HepG2 (cell line): ENCODE measurements around the gene ESAM. TPM values are rescaled to one million over a fixed set of nuclear protein-coding genes. Genes with fewer than 3 reads are reported as not detected.

Experiments
- ATAC-seq: fragments of 200-7000 bp; cut with Tn5 transposase; 3 replicates; pipeline ENCODE4 v1.9.1; 2020; ENCODE audit warnings: mild to moderate bottlenecking, moderate library complexity
- BruUV-seq: library from RNA; stranded (reverse); fragments of 400-500 nt; replicated peaks from 2 replicates; lab custom pipeline; 2021; lab: Mats Ljungman, UMichigan
- CTCF ChIA-PET: fragments of 300-600 bp; formaldehyde crosslinking; extraction: SDS; loops from one replicate; lab custom pipeline; 2021; ENCODE audit warnings: low total read pairs, inconsistent platforms, low intra/inter-chr PET ratio; lab: Yijun Ruan, JAX
- POLR2A ChIA-PET: fragments of 350-600 bp; sonication (Branson Sonifier 250); formaldehyde crosslinking; loops from one replicate; lab custom pipeline; 2020; ENCODE audit warnings: antibody characterized with exemption, inconsistent platforms; lab: Yijun Ruan, JAX
- DNase-seq: peaks from one replicate; pipeline ENCODE4 v3.0.0-alpha.2; 2015; ENCODE audit warnings: low spot score
- FAIRE-seq: peaks from 3 replicates; lab custom pipeline; 2011; peaks lifted over from hg19 to GRCh38; lab: Jason Lieb, UNC
- H2AFZ ChIP-seq: one replicate; pipeline ENCODE4 v1.6.1; 2011; ENCODE audit warnings: low read length, inconsistent platforms
- H3K27ac ChIP-seq: fragments of 300-600 bp; 3 replicates; pipeline ENCODE4 v1.8.0; 2011; ENCODE audit warnings: mixed run types, mild to moderate bottlenecking, mixed read lengths, low read length, inconsistent platforms; ENCODE audit not compliant: insufficient read depth; ENCODE audit errors: extremely low read length
- H3K27me3 ChIP-seq, 2 experiments: fragments of 200-600 bp in 1 of 2; 2 replicates in 1 of 2; 3 replicates in 1 of 2; pipeline versions ENCODE4 v1.6.0 to v1.8.0; 2011; ENCODE audit warnings: low read length in 2 of 2, mild to moderate bottlenecking in 2 of 2, moderate library complexity in 2 of 2, inconsistent platforms in 1 of 2; ENCODE audit not compliant: insufficient read depth in 2 of 2, control insufficient read depth in 1 of 2
- H3K36me3 ChIP-seq, 2 experiments: fragments of 200-600 bp in 1 of 2; replicated peaks in 1 of 2; 2 replicates in 1 of 2; 3 replicates in 1 of 2; pipeline versions ENCODE4 v1.5.1 to v1.8.0; 2011; ENCODE audit warnings: low read length in 2 of 2, inconsistent platforms in 1 of 2; ENCODE audit not compliant: insufficient read depth in 2 of 2, control insufficient read depth in 1 of 2
- H3K4me1 ChIP-seq: 2 replicates; pipeline ENCODE4 v1.5.1; 2012; ENCODE audit warnings: low read length, inconsistent platforms; ENCODE audit not compliant: insufficient read depth
- H3K4me2 ChIP-seq: 2 replicates; pipeline ENCODE4 v1.6.0; 2011; ENCODE audit warnings: low read depth, low read length, inconsistent platforms
- H3K4me3 ChIP-seq, 3 experiments: fragments of 200-600 bp in 1 of 3; sonication (generic), shearing (Covaris generic) in 1 of 3; replicated peaks in 1 of 3; 2 replicates each; pipeline ENCODE4 v1.5.1; 2011 to 2016; ENCODE audit warnings: low read length in 3 of 3, inconsistent platforms in 2 of 3, low read depth in 2 of 3, mild to moderate bottlenecking in 2 of 3, control low read depth in 1 of 3, mixed read lengths in 1 of 3; ENCODE audit not compliant: insufficient read depth in 1 of 3
- H3K79me2 ChIP-seq: one replicate; pipeline ENCODE4 v1.6.1; 2011; ENCODE audit warnings: low read length, inconsistent platforms; ENCODE audit not compliant: insufficient read depth
- H3K9ac ChIP-seq: 2 replicates; pipeline ENCODE4 v1.6.0; 2011; ENCODE audit warnings: mild to moderate bottlenecking, low read depth, low read length, inconsistent platforms; ENCODE audit not compliant: insufficient read depth
- H3K9me3 ChIP-seq: 2 replicates; pipeline ENCODE4 v1.5.1; 2012; ENCODE audit warnings: mild to moderate bottlenecking, low read length
- H4K20me1 ChIP-seq: 2 replicates; pipeline ENCODE4 v1.6.0; 2011; ENCODE audit warnings: inconsistent platforms, mild to moderate bottlenecking, low read length, moderate library complexity; ENCODE audit not compliant: insufficient read depth
- CBX2 ChIP-seq, 2 experiments: fragments of 200-600 bp in 1 of 2; sonication (generic); formaldehyde crosslinking in 1 of 2; IDR thresholded peaks; 2 replicates each; pipeline versions ENCODE4 v1.7.0 to v1.8.1; 2018 to 2022; ENCODE audit warnings: low read depth in 2 of 2, low read length in 1 of 2, mild to moderate bottlenecking in 1 of 2, missing genetic modification reagents in 1 of 2
- CBX5 ChIP-seq: sonication (generic); formaldehyde crosslinking; IDR thresholded peaks from 2 replicates; pipeline ENCODE4 v1.4.0; 2020; ENCODE audit warnings: missing genetic modification reagents, borderline replicate concordance
- DR1 ChIP-seq: sonication (generic); formaldehyde crosslinking; IDR thresholded peaks from 2 replicates; pipeline ENCODE4 v1.8.0; 2021; ENCODE audit warnings: mild to moderate bottlenecking, missing genetic modification reagents, inconsistent platforms
- HMGA1 ChIP-seq: sonication (generic); formaldehyde crosslinking; conservative IDR thresholded peaks from 2 replicates; pipeline ENCODE4 v1.4.0; 2020; ENCODE audit warnings: missing genetic modification reagents
- NFE2 ChIP-seq: sonication (generic); formaldehyde crosslinking; IDR thresholded peaks from 2 replicates; pipeline ENCODE4 v1.4.0; 2020; ENCODE audit warnings: missing genetic modification reagents
- RAD51 ChIP-seq: fragments of 450-650 bp; IDR thresholded peaks from 2 replicates; pipeline ENCODE4 v1.6.1; 2016; ENCODE audit warnings: borderline replicate concordance
- SRSF1 ChIP-seq: fragments of 200-400 bp; formaldehyde crosslinking; optimal IDR thresholded peaks from 2 replicates; pipeline ENCODE3; 2017; ENCODE audit warnings: mild to moderate bottlenecking, low read depth, low read length, moderate library complexity
- TBX2 ChIP-seq: sonication (generic); formaldehyde crosslinking; IDR thresholded peaks from 2 replicates; pipeline ENCODE4 v1.5.0; 2020; ENCODE audit warnings: missing genetic modification reagents, mild to moderate bottlenecking, borderline replicate concordance
- XRCC5 ChIP-seq: fragments of 200-400 bp; formaldehyde crosslinking; optimal IDR thresholded peaks from 2 replicates; pipeline ENCODE3; 2017; ENCODE audit warnings: mild to moderate bottlenecking, low read length
- ZKSCAN8 ChIP-seq: IDR thresholded peaks from 2 replicates; pipeline ENCODE4 v1.6.1; 2016; ENCODE audit warnings: borderline replicate concordance, missing genetic modification reagents, missing compliant biosample characterization
- ZNF335 ChIP-seq: sonication (generic); formaldehyde crosslinking; IDR thresholded peaks from 2 replicates; pipeline ENCODE4 v1.4.0; 2020; ENCODE audit warnings: missing genetic modification reagents
- ZNF33B ChIP-seq: sonication (generic); formaldehyde crosslinking; IDR thresholded peaks from 2 replicates; pipeline ENCODE4 v1.5.1; 2020; ENCODE audit warnings: mild to moderate bottlenecking, missing genetic modification reagents
- ZNF737 ChIP-seq: sonication (generic); formaldehyde crosslinking; IDR thresholded peaks from 2 replicates; pipeline ENCODE4 v1.5.0; 2020; ENCODE audit warnings: missing genetic modification reagents, mild to moderate bottlenecking, borderline replicate concordance
- ZNF883 ChIP-seq: sonication (generic); formaldehyde crosslinking; IDR thresholded peaks from 2 replicates; pipeline ENCODE4 v1.5.1; 2020; ENCODE audit warnings: mild to moderate bottlenecking, missing genetic modification reagents; ENCODE audit errors: not compliant biosample characterization
- WGBS: methylation state at CpG from one replicate; pipeline ENCODE4 v1.1.6; 2017; ENCODE audit warnings: low lambda C conversion rate; 5-methylcytosine and 5-hydroxymethylcytosine counted together
- in situ Hi-C: cut with HindIII; loops from 2 replicates; pipeline ENCODE4 v1.10.0; 2017; ENCODE audit warnings: low pct_unique_long_range_greater_than_20kb; ENCODE audit not compliant: extremely low pct_ligation_motif_present
- intact Hi-C: fragments of 100-400 bp; cut with micrococcal nuclease; formaldehyde crosslinking; loops from one replicate; pipeline ENCODE4 v1.10.0; 2022; ENCODE audit not compliant: unreplicated experiment
- polyA plus RNA-seq, 8 experiments: library from polyadenylated mRNA; depleted of rRNA in 3 of 8; stranded (reverse) in 7 of 8; unstranded in 1 of 8; fragments of >200 nt; fragmentation: Illumina TruSeq in 4 of 8; extraction: Trizol in 4 of 8; gene quantifications; 2 replicates each; pipeline versions ENCODE4 v1.2.1 to v1.2.3, GENCODE V29; 2011 to 2016; ENCODE audit warnings: low read depth in 4 of 8, missing spikeins in 1 of 8, mixed read lengths in 1 of 8; ENCODE audit not compliant: insufficient read depth in 1 of 8
- total RNA-seq, 5 experiments: library from RNA; depleted of rRNA; stranded (reverse); fragments of >200 nt; fragmentation: Illumina TruSeq; extraction: Trizol; gene quantifications; 2 replicates each; pipeline ENCODE4 v1.2.3, GENCODE V29; 2016; ENCODE audit warnings: low read depth in 1 of 5
- TF ChIP-seq, protein P1 (sequence below): sonication (generic); formaldehyde crosslinking; IDR thresholded peaks from 2 replicates; pipeline ENCODE4 v1.8.0; 2022; ENCODE audit warnings: low read depth, missing genetic modification reagents
- TF ChIP-seq, protein P2 (sequence below): sonication (generic); formaldehyde crosslinking; IDR thresholded peaks from 2 replicates; pipeline ENCODE4 v1.4.0; 2020; ENCODE audit warnings: mild to moderate bottlenecking, missing genetic modification reagents

The ESAM gene
- total and polyA plus RNA-seq, 2 of the 13 experiments (the other 11 are each of a cell fraction or from before 2014, with no cell fraction given): 1.2 to 6.8 TPM

DNA sequence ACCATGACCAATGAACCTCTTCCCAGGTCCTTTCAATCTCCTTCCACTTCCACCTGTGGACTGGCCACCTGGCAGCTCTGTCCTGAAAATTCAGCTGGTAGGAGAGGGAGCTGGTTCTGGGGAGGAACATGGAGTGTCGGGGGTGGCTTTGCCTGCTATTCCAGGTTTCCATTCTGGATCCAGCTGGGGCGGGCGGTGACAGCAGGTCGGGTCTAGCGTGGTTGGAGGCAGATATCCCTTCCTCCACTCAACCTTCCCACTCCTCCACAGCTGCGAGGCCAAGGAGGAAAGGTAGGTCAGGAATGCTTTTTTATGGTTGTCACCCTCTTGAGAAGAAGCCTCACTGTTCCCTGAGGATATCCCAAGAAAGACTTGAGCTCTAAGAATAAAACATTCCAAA lies 19.0 kb downstream of the ESAM start:
- no peak overlapping the region for H3K4me2 ChIP-seq
- H3K4me3 ChIP-seq: no peak overlapping the region
- H2AFZ ChIP-seq: no peak overlapping the region
- POLR2A ChIA-PET: no interaction called here
- no peaks in the 10 kb centered on the region for H3K9me3 ChIP-seq
- no peak for FAIRE-seq
- no peaks in the 10 kb centered on the region for H4K20me1 ChIP-seq
- H3K9ac ChIP-seq: no peak overlapping the region
- no peak for TF ChIP-seq NFE2 (CRISPR knock-in tag)
- no peak for TF ChIP-seq RAD51
- no peak for TF ChIP-seq ZKSCAN8
- no peak for TF ChIP-seq CBX2 (IDR thresholded peaks at IDR 0.05; ENCODE audit: low read depth, low read length)
- no peak for TF ChIP-seq CBX2 (CRISPR knock-in tag; IDR thresholded peaks at IDR 0.05; ENCODE audit: low read depth)
- no peak for TF ChIP-seq ZNF33B (CRISPR knock-in tag)
- no peak for TF ChIP-seq SRSF1
- no peak for TF ChIP-seq ZNF335 (CRISPR knock-in tag)
- TF ChIP-seq DR1 (CRISPR knock-in tag): no peak
- TF ChIP-seq, protein P1, sequence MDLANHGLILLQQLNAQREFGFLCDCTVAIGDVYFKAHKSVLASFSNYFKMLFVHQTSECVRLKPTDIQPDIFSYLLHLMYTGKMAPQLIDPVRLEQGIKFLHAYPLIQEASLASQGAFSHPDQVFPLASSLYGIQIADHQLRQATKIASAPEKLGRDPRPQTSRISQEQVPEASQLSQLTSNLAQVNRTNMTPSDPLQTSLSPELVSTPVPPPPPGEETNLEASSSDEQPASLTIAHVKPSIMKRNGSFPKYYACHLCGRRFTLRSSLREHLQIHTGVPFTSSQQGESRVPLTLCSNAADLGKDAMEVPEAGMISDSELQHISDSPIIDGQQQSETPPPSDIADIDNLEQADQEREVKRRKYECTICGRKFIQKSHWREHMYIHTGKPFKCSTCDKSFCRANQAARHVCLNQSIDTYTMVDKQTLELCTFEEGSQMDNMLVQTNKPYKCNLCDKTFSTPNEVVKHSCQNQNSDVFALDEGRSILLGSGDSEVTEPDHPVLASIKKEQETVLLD (CRISPR knock-in tag): no peak
- TF ChIP-seq XRCC5: no peak
- TF ChIP-seq HMGA1: no peak
- TF ChIP-seq TBX2 (CRISPR knock-in tag): no peak
- TF ChIP-seq ZNF883 (CRISPR knock-in tag): no peak
- TF ChIP-seq, protein P2, sequence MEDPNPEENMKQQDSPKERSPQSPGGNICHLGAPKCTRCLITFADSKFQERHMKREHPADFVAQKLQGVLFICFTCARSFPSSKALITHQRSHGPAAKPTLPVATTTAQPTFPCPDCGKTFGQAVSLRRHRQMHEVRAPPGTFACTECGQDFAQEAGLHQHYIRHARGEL (CRISPR knock-in tag): no peak
- TF ChIP-seq ZNF737 (CRISPR knock-in tag): no peak
- no peak for TF ChIP-seq CBX5 (CRISPR knock-in tag)
- TF ChIP-seq, all 625 proteins: peak for 0
- CTCF ChIA-PET: no interaction called here
- Histone ChIP-seq H3K27ac (no peak overlapping the region), H3K27me3 (peaks cover 2 to 71% of the 10 kb centered on the region in 2 experiments; a peak in 4 of 5 replicates), H3K36me3 (no peaks in the 10 kb centered on the region), H3K79me2 (no peaks in the 10 kb centered on the region), H3K4me1 (peaks cover 29% of the 10 kb centered on the region)
- ATAC-seq: no peak
- no peak for DNase-seq
- no TSS peak for BruUV-seq
- in situ Hi-C loops (no loop called here), intact Hi-C loops (loop anchor here (5.0 to 10.0 kb wide), 2 partner anchors 52 to 1001 kb away; partner anchors contain the start of gene ZNF202)
- 40% methylated on average over 5 of the region's 6 CpGs for WGBS
